CD8-positive, alpha-beta memory T cell (primary cell): ENCODE data around the gene FBXL22. TPM values are rescaled to one million over a fixed set of nuclear protein-coding genes. Genes with fewer than 3 reads are reported as not detected.
"Not testable (repeated sequence)": the region's sequence is repeated elsewhere in the genome, so short reads cannot be mapped to it uniquely, and the experiment has no call there.

ENCODE experiments used
- CTCF ChIA-PET: fragments of 350-600 bp; sonication (Branson Sonifier 250); formaldehyde crosslinking; loops from one replicate; lab custom pipeline; 2021; ENCODE audit warnings: antibody characterized with exemption; lab: Charles Lee
- POLR2A ChIA-PET: fragments of 350-600 bp; sonication (Branson Sonifier 250); formaldehyde crosslinking; loops from one replicate; lab custom pipeline; 2021; ENCODE audit warnings: antibody characterized with exemption; lab: Charles Lee
- DNase-seq, 5 donors: peaks; one replicate each; pipeline versions ENCODE4 v3.0.0 to v3.0.0-alpha.2; 2020 to 2022; ENCODE audit warnings: mixed read lengths in 1 of 5
- H3K27ac ChIP-seq: one replicate; pipeline ENCODE4 v1.7.0; 2013; ENCODE audit warnings: low read depth, mild to moderate bottlenecking, low read length, moderate library complexity
- H3K27me3 ChIP-seq: 2 replicates; pipeline ENCODE4 v1.7.0; 2013; ENCODE audit warnings: low read length, mild to moderate bottlenecking; ENCODE audit not compliant: insufficient read depth, poor library complexity, severe bottlenecking
- H3K36me3 ChIP-seq: 2 replicates; pipeline ENCODE4 v1.7.0; 2013; ENCODE audit warnings: mild to moderate bottlenecking, low read length, moderate library complexity; ENCODE audit not compliant: insufficient read depth
- H3K4me1 ChIP-seq: 2 replicates; pipeline ENCODE4 v1.7.0; 2013; ENCODE audit warnings: mild to moderate bottlenecking, low read length, moderate library complexity; ENCODE audit not compliant: insufficient read depth
- H3K4me3 ChIP-seq: 2 replicates; pipeline ENCODE4 v1.7.0; 2013; ENCODE audit warnings: mild to moderate bottlenecking, low read length
- H3K9me3 ChIP-seq: 2 replicates; pipeline ENCODE4 v1.7.0; 2013; ENCODE audit warnings: mild to moderate bottlenecking, low read length
- H3K27ac Mint-ChIP-seq, 8 donors: one replicate each; pipeline ENCODE4 v1.8.0; 2020 to 2021; ENCODE audit warnings: mixed read lengths in 8 of 8, mild to moderate bottlenecking in 6 of 8, inconsistent platforms in 3 of 8, moderate library complexity in 3 of 8
- H3K27me3 Mint-ChIP-seq, 2 donors: one replicate each; pipeline ENCODE4 v1.8.0; 2020 to 2021; ENCODE audit warnings: mixed read lengths in 2 of 2, mild to moderate bottlenecking in 1 of 2, moderate library complexity in 1 of 2
- H3K36me3 Mint-ChIP-seq, 3 donors: one replicate each; pipeline ENCODE4 v1.8.0; 2020 to 2021; ENCODE audit warnings: mixed read lengths in 3 of 3, inconsistent platforms in 1 of 3, mild to moderate bottlenecking in 1 of 3
- H3K4me1 Mint-ChIP-seq, 3 donors: one replicate each; pipeline ENCODE4 v1.8.0; 2020 to 2021; ENCODE audit warnings: mixed read lengths in 3 of 3, inconsistent platforms in 1 of 3, mild to moderate bottlenecking in 1 of 3
- H3K4me3 Mint-ChIP-seq, 7 donors: one replicate each; pipeline ENCODE4 v1.8.0; 2020 to 2021; ENCODE audit warnings: mixed read lengths in 7 of 7, mild to moderate bottlenecking in 6 of 7, moderate library complexity in 4 of 7, inconsistent platforms in 2 of 7
- H3K9me3 Mint-ChIP-seq, 5 donors: one replicate each; pipeline ENCODE4 v1.8.0; 2020 to 2022; ENCODE audit warnings: mixed read lengths in 5 of 5, mild to moderate bottlenecking in 3 of 5, moderate library complexity in 2 of 5, inconsistent platforms in 1 of 5
- polyA plus RNA-seq: library from polyadenylated mRNA; unstranded; fragments of 300-500 nt; fragmentation: Illumina TruSeq; gene quantifications from one replicate; pipeline ENCODE4 v1.2.3, GENCODE V29; 2021
- total RNA-seq, 2 experiments: library from RNA; stranded (reverse); gene quantifications; one replicate each; pipeline ENCODE4 v1.2.3, GENCODE V29; 2021

Gene FBXL22
- total and polyA plus RNA-seq, 3 experiments from 2014 or later, result 0.84 to 1.1 (median 0.97) TPM

- CTCF ChIA-PET, result interaction anchor here (1.1 kb wide), 1 partner anchor 10 kb away, joined by 4 read pairs; no protein-coding TSS in a partner anchor
- Mint-ChIP-seq H3K27me3 (no peaks in the 10 kb centered on the region), H3K4me3 (no peak overlapping the region), H3K4me1 (peaks cover 10 to 17% (median 17%) of the 10 kb centered on the region in 3 donors), H3K36me3 (peaks cover 4 to 68% (median 22%) of the 10 kb centered on the region in 3 donors), H3K9me3 (no peaks in the 10 kb centered on the region), H3K27ac (peak overlapping the region in 2 of 8 donors; percentile 3 to 73)
- Histone ChIP-seq H3K27me3 (no peaks in the 10 kb centered on the region), H3K4me1 (peaks cover 6% of the 10 kb centered on the region), H3K27ac (no peak overlapping the region), H3K4me3 (no peak overlapping the region), H3K9me3 (no peaks in the 10 kb centered on the region), H3K36me3 (peaks cover 19% of the 10 kb centered on the region)
- no peak for DNase-seq
- POLR2A ChIA-PET, result interaction anchor here (1.4 kb wide), 1 partner anchor 19 kb away, joined by 3 read pairs; the partner anchor contains the start of gene FBXL22
Measured at GRCh38 chr15:63615935-63616334, 18.7 kb downstream of the FBXL22 start.

- POLR2A ChIA-PET, H3K9me3 Mint-ChIP-seq, CTCF ChIA-PET, H3K27me3 Mint-ChIP-seq, H3K4me1 ChIP-seq, H3K9me3 ChIP-seq, H3K4me1 Mint-ChIP-seq, H3K4me3 ChIP-seq, DNase-seq, H3K27ac ChIP-seq, H3K4me3 Mint-ChIP-seq, H3K27me3 ChIP-seq: not testable (repeated sequence)
- H3K36me3 Mint-ChIP-seq, result peaks cover 10 to 66% (median 25%) of the 10 kb centered on the region in 3 donors
- peak overlapping the region in 1 of 8 donors; percentile 48 for H3K27ac Mint-ChIP-seq
- peaks cover 15% of the 10 kb centered on the region for H3K36me3 ChIP-seq
Measured at GRCh38 chr15:63617147-63617546, 20.0 kb downstream of the FBXL22 start.

- H3K27me3 ChIP-seq, H3K4me3 Mint-ChIP-seq, DNase-seq, POLR2A ChIA-PET, CTCF ChIA-PET, H3K9me3 ChIP-seq, H3K4me1 ChIP-seq, H3K27ac ChIP-seq, H3K4me1 Mint-ChIP-seq, H3K4me3 ChIP-seq, H3K9me3 Mint-ChIP-seq, H3K27me3 Mint-ChIP-seq: not testable (repeated sequence)
- H3K36me3 ChIP-seq, result peaks cover 20% of the 10 kb centered on the region
- H3K36me3 Mint-ChIP-seq, result peaks cover 10 to 66% (median 23%) of the 10 kb centered on the region in 3 donors
- H3K27ac Mint-ChIP-seq, result peak overlapping the region in 2 of 8 donors; percentile 48 to 61
Measured at GRCh38 chr15:63617627-63618026, 20.4 kb downstream of the FBXL22 start.

- H3K9me3 Mint-ChIP-seq, H3K4me3 Mint-ChIP-seq, H3K27me3 Mint-ChIP-seq, H3K27me3 ChIP-seq, H3K4me1 ChIP-seq, H3K9me3 ChIP-seq, CTCF ChIA-PET, H3K27ac Mint-ChIP-seq, POLR2A ChIA-PET, H3K4me3 ChIP-seq, H3K27ac ChIP-seq, H3K4me1 Mint-ChIP-seq, DNase-seq: not testable (repeated sequence)
- H3K36me3 Mint-ChIP-seq, result peaks cover 14 to 67% (median 22%) of the 10 kb centered on the region in 3 donors
- peaks cover 37% of the 10 kb centered on the region for H3K36me3 ChIP-seq
Measured at GRCh38 chr15:63620760-63621159, 23.6 kb downstream of the FBXL22 start.

- no peak for DNase-seq
- Mint-ChIP-seq H3K27ac (peak overlapping the region in 4 of 8 donors; percentile 3 to 69 (median 58)), H3K4me1 (no peaks in the 10 kb centered on the region), H3K9me3 (no peaks in the 10 kb centered on the region), H3K36me3 (peaks cover 13 to 77% (median 28%) of the 10 kb centered on the region in 3 donors), H3K27me3 (no peaks in the 10 kb centered on the region), H3K4me3 (no peak overlapping the region)
- Histone ChIP-seq H3K4me3 (no peak overlapping the region), H3K4me1 (no peaks in the 10 kb centered on the region), H3K36me3 (peaks cover 50% of the 10 kb centered on the region), H3K27ac (no peak overlapping the region), H3K27me3 (no peaks in the 10 kb centered on the region), H3K9me3 (no peaks in the 10 kb centered on the region)
- ChIA-PET CTCF (interaction anchor here (0.8 to 2.0 kb wide), 4 partner anchors 8 to 444 kb away, joined by 3 to 5 read pairs (median 4); no protein-coding TSS in a partner anchor), POLR2A (interaction anchor here (0.8 kb wide), 1 partner anchor 22 kb away, joined by 4 read pairs; no protein-coding TSS in a partner anchor)
Measured at GRCh38 chr15:63623232-63623969, 26.2 kb downstream of the FBXL22 start.

- H3K27ac ChIP-seq, result no peak overlapping the region
- no peak overlapping the region for H3K4me3 ChIP-seq
- Mint-ChIP-seq H3K27ac (peak overlapping the region in 3 of 8 donors; percentile 3 to 27 (median 9)), H3K27me3 (no peaks in the 10 kb centered on the region), H3K4me3 (no peak overlapping the region), H3K4me1 (peaks cover 0 to 1% (median 0%) of the 10 kb centered on the region in 3 donors), H3K9me3 (no peaks in the 10 kb centered on the region), H3K36me3 (peaks cover 16 to 93% (median 40%) of the 10 kb centered on the region in 3 donors)
- H3K9me3 ChIP-seq, result no peaks in the 10 kb centered on the region
- H3K27me3 ChIP-seq, result no peaks in the 10 kb centered on the region
- no peaks in the 10 kb centered on the region for H3K4me1 ChIP-seq
- H3K36me3 ChIP-seq, result peaks cover 65% of the 10 kb centered on the region
- CTCF ChIA-PET, result interaction anchor here (1.3 kb wide), 1 partner anchor 125 kb away, joined by 4 read pairs; no protein-coding TSS in a partner anchor
- DNase-seq, result no peak
- POLR2A ChIA-PET, result interaction anchor here (0.9 kb wide), 1 partner anchor 10 kb away, joined by 3 read pairs; no protein-coding TSS in a partner anchor
Measured at GRCh38 chr15:63626955-63627354, 29.8 kb downstream of the FBXL22 start.

- peaks cover 15 to 93% (median 43%) of the 10 kb centered on the region in 3 donors for H3K36me3 Mint-ChIP-seq
Measured at GRCh38 chr15:63628123-63628822, 31.1 kb downstream of the FBXL22 start.

More at GRCh38 chr15:63628123-63628822, 31.1 kb downstream of the FBXL22 start:
- ChIA-PET POLR2A (no interaction called here), CTCF (interaction anchor here (1.1 to 1.3 kb wide), 2 partner anchors 18 to 124 kb away, joined by 3 to 4 read pairs; no protein-coding TSS in a partner anchor)
- H3K9me3 Mint-ChIP-seq, result no peaks in the 10 kb centered on the region
- Histone ChIP-seq H3K27ac (no peak overlapping the region), H3K4me1 (no peaks in the 10 kb centered on the region), H3K27me3 (no peaks in the 10 kb centered on the region), H3K4me3 (no peak overlapping the region), H3K9me3 (no peaks in the 10 kb centered on the region), H3K36me3 (peaks cover 65% of the 10 kb centered on the region)
- no peak for DNase-seq
- H3K27me3 Mint-ChIP-seq, result no peaks in the 10 kb centered on the region
- no peak overlapping the region for H3K4me3 Mint-ChIP-seq
- H3K4me1 Mint-ChIP-seq, result peaks cover 0 to 1% (median 0%) of the 10 kb centered on the region in 3 donors
- no peak overlapping the region for H3K27ac Mint-ChIP-seq
